ENCODE data around the gene FABP3. TPM values are rescaled to one million over a fixed set of nuclear protein-coding genes. Genes with fewer than 3 reads are reported as not detected.
A peak's percentile ranks its signal among the peaks of the same experiment; 100 is the strongest.

Gene FABP3
- total RNA-seq, 1 donor from 2014 or later, result 148 TPM

DNA sequence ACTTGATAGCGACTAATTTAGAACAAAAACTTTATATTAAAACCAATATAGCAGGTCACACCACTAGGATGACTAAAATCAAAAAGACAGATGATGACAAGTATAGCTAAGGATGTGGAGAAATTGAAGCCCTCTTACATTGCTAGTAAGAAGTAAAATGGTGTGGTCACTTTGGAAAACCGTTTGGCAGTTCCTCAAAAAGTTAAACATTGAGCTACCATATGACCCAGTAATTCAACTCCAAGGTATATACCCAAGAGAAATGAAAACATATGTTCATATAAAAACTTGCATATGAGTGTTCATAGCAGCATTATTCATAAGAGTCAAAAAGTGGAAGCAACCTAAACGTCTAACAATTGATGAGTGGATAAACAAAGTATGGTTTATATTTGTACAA, 27.1 kb upstream of the FABP3 start:
- Mint-ChIP-seq H3K36me3 (ENCODE audit: unreplicated experiment) (peaks cover 1% of the 10 kb centered on the region), H3K4me1 (ENCODE audit: low read depth, unreplicated experiment) (peaks cover 5% of the 10 kb centered on the region), H3K27me3 (ENCODE audit: unreplicated experiment) (peaks cover 2% of the 10 kb centered on the region), H3K27ac (ENCODE audit: unreplicated experiment) (no peak overlapping the region), H3K4me3 (ENCODE audit: unreplicated experiment) (no peak overlapping the region), H3K9me3 (ENCODE audit: unreplicated experiment) (peaks cover 4% of the 10 kb centered on the region)
- TF ChIP-seq, protein P1, sequence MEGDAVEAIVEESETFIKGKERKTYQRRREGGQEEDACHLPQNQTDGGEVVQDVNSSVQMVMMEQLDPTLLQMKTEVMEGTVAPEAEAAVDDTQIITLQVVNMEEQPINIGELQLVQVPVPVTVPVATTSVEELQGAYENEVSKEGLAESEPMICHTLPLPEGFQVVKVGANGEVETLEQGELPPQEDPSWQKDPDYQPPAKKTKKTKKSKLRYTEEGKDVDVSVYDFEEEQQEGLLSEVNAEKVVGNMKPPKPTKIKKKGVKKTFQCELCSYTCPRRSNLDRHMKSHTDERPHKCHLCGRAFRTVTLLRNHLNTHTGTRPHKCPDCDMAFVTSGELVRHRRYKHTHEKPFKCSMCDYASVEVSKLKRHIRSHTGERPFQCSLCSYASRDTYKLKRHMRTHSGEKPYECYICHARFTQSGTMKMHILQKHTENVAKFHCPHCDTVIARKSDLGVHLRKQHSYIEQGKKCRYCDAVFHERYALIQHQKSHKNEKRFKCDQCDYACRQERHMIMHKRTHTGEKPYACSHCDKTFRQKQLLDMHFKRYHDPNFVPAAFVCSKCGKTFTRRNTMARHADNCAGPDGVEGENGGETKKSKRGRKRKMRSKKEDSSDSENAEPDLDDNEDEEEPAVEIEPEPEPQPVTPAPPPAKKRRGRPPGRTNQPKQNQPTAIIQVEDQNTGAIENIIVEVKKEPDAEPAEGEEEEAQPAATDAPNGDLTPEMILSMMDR (IDR thresholded peaks at IDR 0.05; ENCODE audit: partially characterized antibody, unreplicated experiment), result no peak
- DNase-seq, result no peak

DNA sequence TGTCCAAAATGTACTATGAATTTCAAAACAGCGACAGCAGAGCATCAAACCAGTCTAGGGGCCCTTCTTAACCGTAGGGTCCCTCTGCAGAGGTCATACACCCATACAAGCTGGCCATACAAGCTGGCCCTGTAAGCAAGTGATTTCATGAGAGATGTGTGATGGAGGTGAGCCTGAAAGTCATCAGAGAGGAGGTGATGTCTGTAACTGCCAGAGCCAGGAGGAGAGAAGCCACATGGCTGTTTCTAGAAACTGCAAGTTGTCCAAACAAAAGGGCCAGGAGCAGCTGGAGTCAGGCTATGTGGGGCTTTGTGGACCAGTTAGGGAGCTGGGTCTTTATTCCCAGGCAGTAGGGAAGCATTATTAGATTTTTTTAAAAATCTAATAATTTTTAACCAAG, 25.4 kb upstream of the FABP3 start:
- H3K36me3 Mint-ChIP-seq (ENCODE audit: unreplicated experiment), result no peaks in the 10 kb centered on the region
- no peak overlapping the region for H3K27ac Mint-ChIP-seq (ENCODE audit: unreplicated experiment)
- H3K4me3 Mint-ChIP-seq (ENCODE audit: unreplicated experiment), result no peak overlapping the region
- TF ChIP-seq, protein P1 (IDR thresholded peaks at IDR 0.05; ENCODE audit: partially characterized antibody, unreplicated experiment), result no peak
- H3K27me3 Mint-ChIP-seq (ENCODE audit: unreplicated experiment), result peaks cover 1% of the 10 kb centered on the region
- peaks cover 4% of the 10 kb centered on the region for H3K9me3 Mint-ChIP-seq (ENCODE audit: unreplicated experiment)
- no peak for DNase-seq
- H3K4me1 Mint-ChIP-seq (ENCODE audit: low read depth, unreplicated experiment), result peaks cover 7% of the 10 kb centered on the region

DNA sequence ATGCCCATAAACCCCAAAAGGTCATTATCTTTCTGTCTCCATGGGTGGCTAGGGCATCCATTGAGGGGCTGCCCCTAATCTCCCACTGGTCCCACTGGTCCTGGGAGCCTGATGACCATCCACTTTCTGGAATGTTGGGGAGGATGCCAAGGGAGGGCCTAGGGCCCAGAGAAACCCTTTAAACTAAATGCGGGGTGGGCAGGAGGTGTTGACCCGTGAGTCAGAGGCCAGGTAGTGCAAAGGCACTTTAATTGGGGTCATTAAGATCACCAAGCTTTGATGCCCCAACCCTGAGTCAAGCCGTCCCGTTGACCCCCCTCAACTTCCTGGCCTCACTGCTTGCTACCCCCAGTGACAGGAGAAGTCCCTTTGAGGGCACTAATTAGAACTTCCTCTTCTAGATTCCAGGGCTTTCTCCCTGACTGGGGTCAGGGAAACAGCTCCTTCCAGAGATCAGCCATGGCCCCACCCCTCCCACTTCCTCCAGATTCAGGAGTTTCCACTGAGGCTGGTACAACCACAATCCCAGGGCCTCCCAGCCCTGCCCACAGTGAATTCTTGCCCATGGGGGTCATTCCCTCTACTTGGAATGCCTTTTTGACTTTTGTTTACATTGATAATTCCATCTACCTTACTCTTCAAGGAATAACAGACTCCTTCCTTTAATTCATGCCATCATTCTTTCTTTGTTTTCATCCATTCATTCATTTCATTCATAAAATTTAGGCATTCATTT, 24.7 kb upstream of the FABP3 start:
- Mint-ChIP-seq H3K27me3 (ENCODE audit: unreplicated experiment) (peaks cover 1% of the 10 kb centered on the region), H3K4me1 (ENCODE audit: low read depth, unreplicated experiment) (peaks cover 12% of the 10 kb centered on the region), H3K9me3 (ENCODE audit: unreplicated experiment) (peaks cover 4% of the 10 kb centered on the region), H3K27ac (ENCODE audit: unreplicated experiment) (no peak overlapping the region), H3K4me3 (ENCODE audit: unreplicated experiment) (no peak overlapping the region), H3K36me3 (ENCODE audit: unreplicated experiment) (no peaks in the 10 kb centered on the region)
- TF ChIP-seq, protein P1 (IDR thresholded peaks at IDR 0.05; ENCODE audit: partially characterized antibody, unreplicated experiment), result no peak
- DNase-seq, result no peak

GRCh38 chr1:31396633-31397351, 23.9 kb upstream of the FABP3 start:
- TF ChIP-seq, protein P1 (IDR thresholded peaks at IDR 0.05; ENCODE audit: partially characterized antibody, unreplicated experiment), result peak; percentile 34
- H3K4me3 Mint-ChIP-seq (ENCODE audit: unreplicated experiment), result no peak overlapping the region
- DNase-seq, result no peak
- H3K27ac Mint-ChIP-seq (ENCODE audit: unreplicated experiment), result no peak overlapping the region
- peaks cover 1% of the 10 kb centered on the region for H3K27me3 Mint-ChIP-seq (ENCODE audit: unreplicated experiment)
- H3K36me3 Mint-ChIP-seq (ENCODE audit: unreplicated experiment), result no peaks in the 10 kb centered on the region
- peaks cover 4% of the 10 kb centered on the region for H3K9me3 Mint-ChIP-seq (ENCODE audit: unreplicated experiment)
- peaks cover 15% of the 10 kb centered on the region for H3K4me1 Mint-ChIP-seq (ENCODE audit: low read depth, unreplicated experiment)

Measured in glutamatergic neuron (in vitro differentiated cells).